Measurements from ENCODE around the gene MANF.

MANF gene

DNA sequence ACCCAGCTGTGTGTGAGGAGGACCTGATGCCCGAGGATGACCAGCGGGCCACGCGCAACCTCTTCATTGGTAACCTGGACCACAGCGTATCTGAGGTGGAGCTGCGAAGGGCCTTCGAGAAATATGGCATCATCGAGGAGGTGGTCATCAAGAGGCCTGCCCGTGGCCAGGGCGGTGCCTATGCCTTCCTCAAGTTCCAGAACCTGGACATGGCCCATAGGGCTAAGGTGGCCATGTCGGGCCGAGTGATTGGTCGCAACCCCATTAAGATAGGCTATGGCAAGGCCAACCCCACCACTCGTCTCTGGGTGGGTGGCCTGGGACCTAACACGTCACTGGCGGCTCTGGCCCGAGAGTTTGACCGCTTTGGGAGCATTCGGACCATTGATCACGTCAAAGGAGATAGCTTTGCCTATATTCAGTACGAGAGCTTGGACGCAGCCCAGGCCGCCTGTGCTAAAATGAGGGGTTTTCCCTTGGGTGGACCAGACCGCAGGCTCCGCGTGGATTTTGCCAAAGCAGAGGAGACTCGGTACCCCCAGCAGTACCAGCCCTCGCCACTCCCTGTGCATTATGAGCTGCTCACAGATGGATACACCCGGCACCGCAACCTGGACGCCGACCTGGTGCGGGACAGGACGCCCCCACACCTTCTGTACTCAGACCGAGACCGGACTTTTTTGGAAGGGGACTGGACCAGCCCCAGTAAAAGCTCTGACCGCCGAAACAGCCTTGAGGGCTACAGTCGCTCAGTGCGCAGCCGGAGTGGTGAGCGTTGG is 7.5 kb downstream of the MANF start:
- Histone ChIP-seq H3K27me3 (ENCODE audit: control insufficient read depth, insufficient read depth, low read length) (no peaks in the 10 kb centered on the region), H3K4me2 (ENCODE audit: low read length) (peak overlapping the region; percentile 89), H3K9me3 (replicated peaks; ENCODE audit: low read length) (no peaks in the 10 kb centered on the region), H3K9ac (ENCODE audit: low read depth, low read length) (peak overlapping the region; percentile 92), H3K4me3 (ENCODE audit: low read length) (peak overlapping the region; percentile 84), H3K36me3 (ENCODE audit: insufficient read depth, low read length) (peaks cover 86% of the 10 kb centered on the region), H3K4me1 (ENCODE audit: control insufficient read depth, insufficient read depth, low read length) (peaks cover 46% of the 10 kb centered on the region)

GRCh38 chr3:51393134-51393495 is 8.0 kb downstream of the MANF start:
- H3K4me2 ChIP-seq (ENCODE audit: low read length): peak overlapping the region; percentile 89
- H3K27me3 ChIP-seq (ENCODE audit: control insufficient read depth, insufficient read depth, low read length): no peaks in the 10 kb centered on the region
- peaks cover 81% of the 10 kb centered on the region for H3K36me3 ChIP-seq (ENCODE audit: insufficient read depth, low read length)
- H3K9ac ChIP-seq (ENCODE audit: low read depth, low read length): no peak overlapping the region
- H3K9me3 ChIP-seq (replicated peaks; ENCODE audit: low read length): no peaks in the 10 kb centered on the region
- H3K4me1 ChIP-seq (ENCODE audit: control insufficient read depth, insufficient read depth, low read length): peaks cover 40% of the 10 kb centered on the region
- peak overlapping the region; percentile 84 for H3K4me3 ChIP-seq (ENCODE audit: low read length)

DNA sequence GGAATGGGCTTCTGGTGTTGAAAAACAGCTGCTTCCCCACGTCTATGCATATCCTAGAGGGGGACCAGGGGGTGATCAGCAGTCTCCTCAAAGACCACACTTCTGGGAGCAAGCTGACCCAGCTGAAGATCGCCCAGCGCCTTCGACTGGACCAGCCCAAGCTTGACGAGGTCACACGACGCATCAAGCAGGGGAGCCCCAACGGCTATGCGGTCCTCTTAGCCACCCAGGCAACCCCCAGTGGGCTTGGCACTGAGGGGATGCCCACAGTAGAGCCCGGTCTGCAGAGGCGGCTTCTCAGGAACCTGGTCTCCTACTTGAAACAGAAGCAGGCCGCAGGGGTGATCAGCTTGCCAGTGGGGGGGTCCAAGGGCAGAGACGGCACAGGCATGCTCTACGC is 8.5 kb downstream of the MANF start:
- peaks cover 76% of the 10 kb centered on the region for H3K36me3 ChIP-seq (ENCODE audit: insufficient read depth, low read length)
- peaks cover 36% of the 10 kb centered on the region for H3K4me1 ChIP-seq (ENCODE audit: control insufficient read depth, insufficient read depth, low read length)
- no peak overlapping the region for H3K9ac ChIP-seq (ENCODE audit: low read depth, low read length)

DNA sequence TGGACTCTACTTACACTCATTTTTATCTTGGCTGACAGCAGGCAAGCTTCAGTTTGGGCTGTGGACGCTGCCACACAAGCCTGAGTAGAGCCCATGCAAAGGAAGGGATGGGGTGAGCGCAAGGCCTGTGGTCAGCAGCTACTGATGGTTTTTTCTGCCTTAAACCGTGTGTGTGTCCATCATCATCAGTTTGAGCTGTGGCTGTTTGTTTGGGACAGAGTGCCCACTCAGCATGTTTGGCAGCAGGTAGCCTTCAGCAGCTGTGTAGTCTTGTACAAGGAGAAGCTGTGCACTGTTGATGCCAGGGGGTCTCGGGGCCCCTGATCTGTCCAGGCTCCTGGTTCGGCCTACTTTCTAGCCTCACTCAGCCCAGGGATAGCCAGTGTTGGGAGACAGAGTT is 9.4 kb downstream of the MANF start:
- H3K9ac ChIP-seq (ENCODE audit: low read depth, low read length): peak overlapping the region; percentile 29
- no peak overlapping the region for H3K4me3 ChIP-seq (ENCODE audit: low read length)
- H3K36me3 ChIP-seq (ENCODE audit: insufficient read depth, low read length): peaks cover 68% of the 10 kb centered on the region
- peak overlapping the region; percentile 89 for H3K4me2 ChIP-seq (ENCODE audit: low read length)
- no peaks in the 10 kb centered on the region for H3K27me3 ChIP-seq (ENCODE audit: control insufficient read depth, insufficient read depth, low read length)
- peaks cover 33% of the 10 kb centered on the region for H3K4me1 ChIP-seq (ENCODE audit: control insufficient read depth, insufficient read depth, low read length)
- H3K9me3 ChIP-seq (replicated peaks; ENCODE audit: low read length): no peaks in the 10 kb centered on the region

More for the DNA sequence above, 8.5 kb downstream of the MANF start:
- Histone ChIP-seq H3K4me2 (ENCODE audit: low read length) (peak overlapping the region; percentile 89), H3K4me3 (ENCODE audit: low read length) (peak overlapping the region; percentile 84), H3K27me3 (ENCODE audit: control insufficient read depth, insufficient read depth, low read length) (no peaks in the 10 kb centered on the region), H3K9me3 (replicated peaks; ENCODE audit: low read length) (no peaks in the 10 kb centered on the region)

DNA sequence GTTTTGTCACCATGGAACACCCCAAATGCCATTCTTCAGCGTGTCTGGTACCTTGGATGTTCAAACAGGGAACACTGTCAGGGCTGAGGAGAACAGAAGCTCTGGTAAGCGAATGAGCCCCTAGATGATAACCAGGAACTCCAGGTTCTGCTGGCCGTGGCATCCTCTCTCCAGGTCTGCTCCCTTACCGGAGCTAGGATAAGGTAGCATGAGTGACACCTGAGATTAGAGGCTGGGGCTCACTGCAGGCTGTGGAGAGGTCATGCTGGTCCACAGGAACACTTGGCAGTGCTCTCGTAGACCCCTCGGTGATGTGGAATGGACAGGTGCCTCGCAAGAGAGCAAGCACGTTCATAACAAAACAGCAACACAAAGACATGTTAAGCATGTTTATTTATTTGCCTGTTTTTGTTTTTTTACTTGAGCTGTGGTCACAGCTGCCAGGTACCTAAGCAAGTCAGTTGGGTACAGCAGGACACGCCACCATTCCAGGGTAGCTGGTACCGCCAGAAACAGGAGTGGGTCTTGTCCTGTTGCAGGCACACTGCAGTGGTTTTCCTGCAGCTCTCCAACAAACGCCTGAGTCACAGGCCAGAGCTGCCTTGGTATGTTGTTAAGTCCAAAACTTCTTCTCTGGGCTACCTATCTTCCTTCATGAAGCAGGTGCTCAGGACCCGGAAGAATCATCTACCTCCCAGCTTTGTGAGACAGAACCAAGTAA is 10.6 kb downstream of the MANF start:
- Histone ChIP-seq H3K27me3 (ENCODE audit: control insufficient read depth, insufficient read depth, low read length) (no peaks in the 10 kb centered on the region), H3K4me3 (ENCODE audit: low read length) (no peak overlapping the region), H3K4me1 (ENCODE audit: control insufficient read depth, insufficient read depth, low read length) (peaks cover 30% of the 10 kb centered on the region), H3K9me3 (replicated peaks; ENCODE audit: low read length) (no peaks in the 10 kb centered on the region), H3K36me3 (ENCODE audit: insufficient read depth, low read length) (peaks cover 56% of the 10 kb centered on the region), H3K4me2 (ENCODE audit: low read length) (peak overlapping the region; percentile 30), H3K9ac (ENCODE audit: low read depth, low read length) (no peak overlapping the region)

DNA sequence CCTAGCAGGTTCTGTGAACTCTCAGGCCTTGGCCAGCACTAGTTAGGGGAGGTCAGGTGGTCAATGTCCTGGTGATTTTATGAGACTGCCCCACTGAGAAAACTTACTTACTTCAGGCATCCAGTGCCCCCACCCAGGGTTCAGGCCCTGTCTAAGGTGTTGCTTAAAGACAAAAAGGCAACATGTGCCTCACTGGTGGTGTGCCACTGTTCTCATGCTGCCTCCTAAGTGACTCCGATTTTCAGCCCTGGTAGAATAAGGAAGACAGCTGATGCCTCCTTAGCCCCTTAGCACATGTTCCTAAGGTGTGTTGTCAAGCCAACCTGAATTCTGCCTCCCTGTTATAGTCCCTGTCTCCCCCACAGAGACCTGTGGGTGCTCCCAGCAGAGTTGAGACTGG is 11.3 kb downstream of the MANF start:
- H3K4me3 ChIP-seq (ENCODE audit: low read length): no peak overlapping the region
- H3K4me1 ChIP-seq (ENCODE audit: control insufficient read depth, insufficient read depth, low read length): peaks cover 28% of the 10 kb centered on the region
- no peaks in the 10 kb centered on the region for H3K27me3 ChIP-seq (ENCODE audit: control insufficient read depth, insufficient read depth, low read length)
- H3K9ac ChIP-seq (ENCODE audit: low read depth, low read length): no peak overlapping the region
- no peak overlapping the region for H3K4me2 ChIP-seq (ENCODE audit: low read length)
- no peaks in the 10 kb centered on the region for H3K9me3 ChIP-seq (replicated peaks; ENCODE audit: low read length)
- H3K36me3 ChIP-seq (ENCODE audit: insufficient read depth, low read length): peaks cover 57% of the 10 kb centered on the region

GRCh38 chr3:51397392-51397791 is 12.3 kb downstream of the MANF start:
- Histone ChIP-seq H3K4me2 (ENCODE audit: low read length) (no peak overlapping the region), H3K9me3 (replicated peaks; ENCODE audit: low read length) (no peaks in the 10 kb centered on the region), H3K4me1 (ENCODE audit: control insufficient read depth, insufficient read depth, low read length) (peaks cover 21% of the 10 kb centered on the region), H3K36me3 (ENCODE audit: insufficient read depth, low read length) (peaks cover 60% of the 10 kb centered on the region), H3K4me3 (ENCODE audit: low read length) (no peak overlapping the region), H3K27me3 (ENCODE audit: control insufficient read depth, insufficient read depth, low read length) (no peaks in the 10 kb centered on the region), H3K9ac (ENCODE audit: low read depth, low read length) (no peak overlapping the region)

DNA sequence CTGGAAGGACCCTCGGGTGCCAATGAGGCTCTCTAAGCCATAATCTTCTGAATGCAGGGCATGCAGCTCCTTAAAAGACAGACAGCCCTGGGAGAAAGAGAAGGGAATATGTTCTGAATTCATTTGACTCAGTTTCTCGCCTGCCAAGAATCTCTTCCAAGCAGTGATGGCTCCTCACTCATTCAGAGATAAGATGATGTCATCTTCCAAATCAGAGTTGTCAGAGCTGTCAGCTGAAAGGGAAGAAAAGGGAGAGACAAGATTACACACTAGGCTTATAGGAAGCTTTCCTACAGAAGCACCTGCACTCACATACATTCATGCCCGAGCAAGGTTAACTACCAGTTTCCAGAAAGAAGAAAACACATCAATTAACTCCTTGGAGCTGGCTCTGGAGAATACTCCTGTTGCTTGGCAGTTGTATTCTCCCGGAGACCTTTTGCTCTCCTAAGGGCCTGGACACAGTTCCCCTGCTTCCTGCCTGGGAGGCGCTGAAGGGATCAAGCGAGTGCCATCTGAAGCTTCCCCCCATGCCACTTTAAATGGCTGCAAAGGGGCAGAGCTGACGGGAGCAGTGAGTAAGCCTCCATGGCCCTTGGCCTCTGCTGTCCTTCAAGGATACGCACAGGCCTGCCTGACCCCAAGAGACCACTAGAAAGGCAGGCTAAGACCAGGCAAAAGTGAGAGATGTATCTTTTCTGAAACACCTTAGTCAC is 13.7 kb downstream of the MANF start:
- Histone ChIP-seq H3K36me3 (ENCODE audit: insufficient read depth, low read length) (peaks cover 49% of the 10 kb centered on the region), H3K4me1 (ENCODE audit: control insufficient read depth, insufficient read depth, low read length) (peaks cover 7% of the 10 kb centered on the region), H3K4me2 (ENCODE audit: low read length) (no peak overlapping the region), H3K4me3 (ENCODE audit: low read length) (no peak overlapping the region), H3K9me3 (replicated peaks; ENCODE audit: low read length) (no peaks in the 10 kb centered on the region), H3K27me3 (ENCODE audit: control insufficient read depth, insufficient read depth, low read length) (no peaks in the 10 kb centered on the region), H3K9ac (ENCODE audit: low read depth, low read length) (no peak overlapping the region)

DNA sequence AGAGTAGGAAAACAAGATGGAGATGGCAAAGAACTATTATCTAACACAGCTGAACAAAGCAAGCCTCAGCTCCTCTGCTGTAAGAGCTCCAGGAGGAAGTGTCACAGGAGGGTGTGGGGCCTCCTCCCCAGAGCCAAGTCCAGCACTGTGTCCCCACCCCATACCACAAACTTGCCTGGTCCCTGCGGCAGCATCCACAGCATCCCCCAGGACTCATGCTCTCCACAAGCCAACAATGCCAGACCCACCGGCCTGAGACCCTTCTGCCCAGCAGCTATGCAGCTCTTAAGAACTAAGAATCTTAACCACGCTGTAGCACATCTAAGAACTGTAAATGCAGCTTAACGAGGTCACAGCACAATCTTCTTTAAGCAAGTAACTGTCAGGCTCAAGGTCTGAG is 15.1 kb downstream of the MANF start:
- H3K9me3 ChIP-seq (replicated peaks; ENCODE audit: low read length): no peaks in the 10 kb centered on the region
- no peaks in the 10 kb centered on the region for H3K27me3 ChIP-seq (ENCODE audit: control insufficient read depth, insufficient read depth, low read length)
- H3K4me2 ChIP-seq (ENCODE audit: low read length): no peak overlapping the region
- H3K36me3 ChIP-seq (ENCODE audit: insufficient read depth, low read length): peaks cover 35% of the 10 kb centered on the region
- H3K4me1 ChIP-seq (ENCODE audit: control insufficient read depth, insufficient read depth, low read length): no peaks in the 10 kb centered on the region
- no peak overlapping the region for H3K9ac ChIP-seq (ENCODE audit: low read depth, low read length)
- H3K4me3 ChIP-seq (ENCODE audit: low read length): no peak overlapping the region

DNA sequence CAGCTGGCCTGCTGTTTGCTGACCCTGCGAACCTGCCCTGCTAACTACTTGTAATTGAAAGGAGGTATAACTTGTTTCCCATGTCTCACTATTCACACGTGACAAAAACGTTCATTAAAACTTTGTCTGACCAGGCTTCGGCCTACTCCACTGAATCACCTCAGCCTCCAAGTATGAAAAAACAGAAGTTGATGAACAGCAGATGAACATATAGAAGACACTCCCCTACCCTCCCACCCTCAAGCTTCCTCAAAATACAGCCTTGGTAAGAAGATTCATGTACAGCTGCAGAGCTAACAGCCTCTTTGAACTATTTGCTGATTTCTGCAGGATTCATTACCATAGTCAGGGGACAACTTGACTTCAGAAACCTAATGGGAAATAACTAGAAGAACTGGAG is 16.6 kb downstream of the MANF start:
- Histone ChIP-seq H3K4me1 (ENCODE audit: control insufficient read depth, insufficient read depth, low read length) (no peaks in the 10 kb centered on the region), H3K4me2 (ENCODE audit: low read length) (no peak overlapping the region), H3K9ac (ENCODE audit: low read depth, low read length) (no peak overlapping the region), H3K4me3 (ENCODE audit: low read length) (no peak overlapping the region), H3K27me3 (ENCODE audit: control insufficient read depth, insufficient read depth, low read length) (no peaks in the 10 kb centered on the region), H3K36me3 (ENCODE audit: insufficient read depth, low read length) (peaks cover 20% of the 10 kb centered on the region), H3K9me3 (replicated peaks; ENCODE audit: low read length) (no peaks in the 10 kb centered on the region)

DNA sequence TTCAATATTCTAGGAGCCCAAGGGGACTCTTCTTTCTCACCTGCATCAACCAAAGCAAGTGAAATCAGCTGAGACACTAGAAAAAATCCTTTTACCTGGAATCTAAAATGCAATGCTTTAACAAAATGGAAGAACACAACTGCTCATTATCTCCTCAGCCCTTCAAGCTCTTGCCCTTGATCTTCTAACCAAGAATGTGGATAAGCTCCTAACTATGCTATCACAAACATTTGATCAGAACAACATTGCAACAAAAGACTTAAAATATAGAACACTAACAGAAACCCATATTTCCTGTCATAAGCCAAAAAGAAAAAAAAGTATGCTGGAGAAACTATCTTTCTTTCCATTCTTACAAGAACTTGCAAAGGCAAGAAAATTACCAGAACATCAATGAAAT is 18.6 kb downstream of the MANF start:
- Histone ChIP-seq H3K4me3 (ENCODE audit: low read length) (no peak overlapping the region), H3K36me3 (ENCODE audit: insufficient read depth, low read length) (peaks cover 11% of the 10 kb centered on the region), H3K27me3 (ENCODE audit: control insufficient read depth, insufficient read depth, low read length) (no peaks in the 10 kb centered on the region), H3K9ac (ENCODE audit: low read depth, low read length) (no peak overlapping the region), H3K9me3 (replicated peaks; ENCODE audit: low read length) (no peaks in the 10 kb centered on the region), H3K4me2 (ENCODE audit: low read length) (no peak overlapping the region), H3K4me1 (ENCODE audit: control insufficient read depth, insufficient read depth, low read length) (no peaks in the 10 kb centered on the region)
